CD4-positive, CD25-positive, alpha-beta regulatory T cell (primary cell): ENCODE measurements around the gene FHL1. TPM values are rescaled to one million over a fixed set of nuclear protein-coding genes. Genes with fewer than 3 reads are reported as not detected.

Source experiments
- polyA plus RNA-seq, 4 donors: library from polyadenylated mRNA; unstranded; fragments of 300-500 nt; fragmentation: Illumina TruSeq; gene quantifications; one replicate each; pipeline ENCODE4 v1.2.3, GENCODE V29; 2021
- total RNA-seq: library from RNA; stranded (reverse); gene quantifications from one replicate; pipeline ENCODE4 v1.2.3, GENCODE V29; 2022

Gene FHL1
- total and polyA plus RNA-seq, 5 donors from 2014 or later = 3.8 to 24.5 (median 15.7) TPM

Other genes with a start within 250 kb of the FHL1 start
- gene MMGT1, start 173.5 kb upstream of the FHL1 start, total RNA-seq = 31.0 TPM
- gene MMGT1, start 173.5 kb upstream of the FHL1 start, polyA plus RNA-seq = 10 to 100 TPM in 3 of 4 donors, 1 to 10 TPM in 1; 9.6 to 12.1 (median 10.4) TPM
- 17.8 TPM for gene SLC9A6, start 162.1 kb upstream of the FHL1 start, total RNA-seq
- 10 to 100 TPM; 17.2 to 20.0 (median 18.9) TPM for gene SLC9A6, start 162.1 kb upstream of the FHL1 start, polyA plus RNA-seq
- gene MAP7D3, start 103.9 kb downstream of the FHL1 start, total RNA-seq = 4.7 TPM
- 1 to 10 TPM; 2.5 to 4.7 (median 3.0) TPM for gene MAP7D3, start 103.9 kb downstream of the FHL1 start, polyA plus RNA-seq
- gene ADGRG4, start 153.4 kb downstream of the FHL1 start, total RNA-seq = not detected
- gene ADGRG4, start 153.4 kb downstream of the FHL1 start, polyA plus RNA-seq = not detected